ENCODE measurements around the gene CACNB2. TPM values are rescaled to one million over a fixed set of nuclear protein-coding genes. Genes with fewer than 3 reads are reported as not detected.
"Not testable (repeated sequence)": the region's sequence is repeated elsewhere in the genome, so short reads cannot be mapped to it uniquely, and the experiment has no call there.

Gene CACNB2
- polyA plus RNA-seq, 3 donors: 0.58 to 3.4 (median 1.0) TPM

- not testable (repeated sequence) for H3K27ac ChIP-seq (ENCODE audit: low read depth, low read length)
- WGBS, 3 donors: 97 to 99% (median 99%) methylated on average over 5 of the region's 5 CpGs
Observed at GRCh38 chr10:18181382-18181781, 41.2 kb downstream of the CACNB2 start.

GRCh38 chr10:18185621-18186020 is 45.4 kb downstream of the CACNB2 start:
- no peak overlapping the region for H3K27ac ChIP-seq (ENCODE audit: low read depth, low read length)
- WGBS, 3 donors: 54 to 88% (median 87%) methylated on average over 3 of the region's 3 CpGs

- no peak overlapping the region for H3K27ac ChIP-seq (ENCODE audit: low read depth, low read length)
- 72 to 96% (median 94%) methylated on average over 4 of the region's 4 CpGs for WGBS, 3 donors
Observed at GRCh38 chr10:18190840-18191239, 50.6 kb downstream of the CACNB2 start.

- no peak overlapping the region for H3K27ac ChIP-seq (ENCODE audit: low read depth, low read length)
- WGBS, 3 donors: 61 to 75% (median 64%) methylated on average over 2 of the region's 2 CpGs
Observed at GRCh38 chr10:18194634-18195033, 54.4 kb downstream of the CACNB2 start.

- no peak overlapping the region for H3K27ac ChIP-seq (ENCODE audit: low read depth, low read length)
- 58 to 77% (median 61%) methylated on average over 10 of the region's 10 CpGs for WGBS, 3 donors
Observed at GRCh38 chr10:18195060-18195799, 55.0 kb downstream of the CACNB2 start.

- 74 to 93% (median 76%) methylated on average over 2 of the region's 2 CpGs for WGBS, 3 donors
- no peak overlapping the region for H3K27ac ChIP-seq (ENCODE audit: low read depth, low read length)
Observed at GRCh38 chr10:18196806-18197550, 56.8 kb downstream of the CACNB2 start.

- H3K27ac ChIP-seq (ENCODE audit: low read depth, low read length): no peak overlapping the region
- WGBS, 3 donors: 92 to 97% (median 95%) methylated on average over 2 of the region's 2 CpGs
Observed at GRCh38 chr10:18197706-18198105, 57.5 kb downstream of the CACNB2 start.

GRCh38 chr10:18201877-18202276 is 61.7 kb downstream of the CACNB2 start:
- H3K27ac ChIP-seq (ENCODE audit: low read depth, low read length): no peak overlapping the region

GRCh38 chr10:18202680-18203460 is 62.6 kb downstream of the CACNB2 start:
- 63 to 83% (median 69%) methylated on average over 6 of the region's 6 CpGs for WGBS, 3 donors
- no peak overlapping the region for H3K27ac ChIP-seq (ENCODE audit: low read depth, low read length)

GRCh38 chr10:18203471-18203870 is 63.2 kb downstream of the CACNB2 start:
- no peak overlapping the region for H3K27ac ChIP-seq (ENCODE audit: low read depth, low read length)

GRCh38 chr10:18204039-18204835 is 64.0 kb downstream of the CACNB2 start:
- H3K27ac ChIP-seq (ENCODE audit: low read depth, low read length): no peak overlapping the region
- 36 to 48% (median 40%) methylated on average over 6 of the region's 6 CpGs for WGBS, 3 donors

More at GRCh38 chr10:18203471-18203870, 63.2 kb downstream of the CACNB2 start:
- WGBS, 3 donors: 51 to 86% (median 52%) methylated on average over 6 of the region's 6 CpGs

GRCh38 chr10:18205098-18205834 is 65.0 kb downstream of the CACNB2 start:
- no peak overlapping the region for H3K27ac ChIP-seq (ENCODE audit: low read depth, low read length)
- WGBS, 3 donors: 96 to 98% (median 98%) methylated on average over 5 of the region's 5 CpGs

GRCh38 chr10:18208186-18208585 is 68.0 kb downstream of the CACNB2 start:
- WGBS, 3 donors: 96 to 100% (median 98%) methylated on average over 3 of the region's 3 CpGs
- H3K27ac ChIP-seq (ENCODE audit: low read depth, low read length): not testable (repeated sequence)

GRCh38 chr10:18209241-18209640 is 69.0 kb downstream of the CACNB2 start:
- WGBS, 3 donors: 25 to 73% (median 28%) methylated on average over 2 of the region's 2 CpGs
- H3K27ac ChIP-seq (ENCODE audit: low read depth, low read length): no peak overlapping the region

- 23 to 41% (median 38%) methylated on average over 2 of the region's 2 CpGs for WGBS, 3 donors
- no peak overlapping the region for H3K27ac ChIP-seq (ENCODE audit: low read depth, low read length)
Observed at GRCh38 chr10:18210711-18211110, 70.5 kb downstream of the CACNB2 start.

GRCh38 chr10:18211862-18212261 is 71.6 kb downstream of the CACNB2 start:
- whole genome bisulfite sequencing, 3 donors: 44 to 82% (median 79%) methylated on average over 4 of the region's 4 CpGs
- no peak overlapping the region for H3K27ac ChIP-seq (ENCODE audit: low read depth, low read length)

GRCh38 chr10:18213271-18213670 is 73.0 kb downstream of the CACNB2 start:
- 31 to 78% (median 67%) methylated on average over 4 of the region's 4 CpGs for WGBS, 3 donors
- H3K27ac ChIP-seq (ENCODE audit: low read depth, low read length): no peak overlapping the region

Measured in adipose tissue (tissue), 3 donors.